Fibroblast of skin of right quadriceps (primary cell): ENCODE measurements around the gene PTPN11.
"Not testable (repeated sequence)": the region's sequence is repeated elsewhere in the genome, so short reads cannot be mapped to it uniquely, and the experiment has no call there.

Source experiments
- DNase-seq: peaks from one replicate; pipeline ENCODE4 v3.0.0-alpha.2; 2013

Gene PTPN11

GRCh38 chr12:112457142-112457541, 38.4 kb downstream of the PTPN11 start:
- not testable (repeated sequence) for DNase-seq

- no peak for DNase-seq
These were observed 39.6 kb downstream of the PTPN11 start for GRCh38 chr12:112458330-112458729.

GRCh38 chr12:112458751-112459150, 40.0 kb downstream of the PTPN11 start:
- no peak for DNase-seq

GRCh38 chr12:112463478-112463877, 44.7 kb downstream of the PTPN11 start:
- DNase-seq: no peak

GRCh38 chr12:112464605-112465004, 45.9 kb downstream of the PTPN11 start:
- DNase-seq: no peak

GRCh38 chr12:112466011-112466422, 47.3 kb downstream of the PTPN11 start:
- no peak for DNase-seq

GRCh38 chr12:112466835-112467234, 48.1 kb downstream of the PTPN11 start:
- DNase-seq: no peak

- DNase-seq: no peak
These were observed 49.3 kb downstream of the PTPN11 start for GRCh38 chr12:112468046-112468445.

- no peak for DNase-seq
These were observed 54.3 kb downstream of the PTPN11 start for GRCh38 chr12:112473056-112473455.

- no peak for DNase-seq
These were observed 60.7 kb downstream of the PTPN11 start for GRCh38 chr12:112479413-112479812.

- no peak for DNase-seq
These were observed 62.2 kb downstream of the PTPN11 start for GRCh38 chr12:112480931-112481330.

GRCh38 chr12:112482733-112483132, 64.0 kb downstream of the PTPN11 start:
- no peak for DNase-seq

GRCh38 chr12:112486361-112486760, 67.6 kb downstream of the PTPN11 start:
- DNase-seq: no peak

GRCh38 chr12:112488257-112488876, 69.6 kb downstream of the PTPN11 start:
- no peak for DNase-seq

GRCh38 chr12:112489456-112489855, 70.7 kb downstream of the PTPN11 start:
- no peak for DNase-seq

- no peak for DNase-seq
These were observed 77.7 kb downstream of the PTPN11 start for GRCh38 chr12:112496496-112496895.

GRCh38 chr12:112498580-112498979, 79.8 kb downstream of the PTPN11 start:
- DNase-seq: no peak

GRCh38 chr12:112503512-112503911, 84.8 kb downstream of the PTPN11 start:
- no peak for DNase-seq

- DNase-seq: no peak
These were observed 87.9 kb downstream of the PTPN11 start for GRCh38 chr12:112506513-112507166.

GRCh38 chr12:112513471-112513870, 94.7 kb downstream of the PTPN11 start:
- DNase-seq: no peak

- no peak for DNase-seq
These were observed 95.7 kb downstream of the PTPN11 start for GRCh38 chr12:112514456-112514855.

GRCh38 chr12:112514926-112515642, 96.3 kb downstream of the PTPN11 start:
- no peak for DNase-seq

GRCh38 chr12:112515868-112516267, 97.1 kb downstream of the PTPN11 start:
- no peak for DNase-seq

- DNase-seq: no peak
These were observed 99.1 kb downstream of the PTPN11 start for GRCh38 chr12:112517730-112518364.
